ENCODE data around the gene MYO15A. TPM values are rescaled to one million over a fixed set of nuclear protein-coding genes. Genes with fewer than 3 reads are reported as not detected.

Gene MYO15A
- total RNA-seq, 1 donor from 2014 or later: 0.68 TPM

GRCh38 chr17:18105027-18105426 lies 3.5 kb upstream of the MYO15A start:
- intact Hi-C loops (cut with micrococcal nuclease): no loop called here

DNA sequence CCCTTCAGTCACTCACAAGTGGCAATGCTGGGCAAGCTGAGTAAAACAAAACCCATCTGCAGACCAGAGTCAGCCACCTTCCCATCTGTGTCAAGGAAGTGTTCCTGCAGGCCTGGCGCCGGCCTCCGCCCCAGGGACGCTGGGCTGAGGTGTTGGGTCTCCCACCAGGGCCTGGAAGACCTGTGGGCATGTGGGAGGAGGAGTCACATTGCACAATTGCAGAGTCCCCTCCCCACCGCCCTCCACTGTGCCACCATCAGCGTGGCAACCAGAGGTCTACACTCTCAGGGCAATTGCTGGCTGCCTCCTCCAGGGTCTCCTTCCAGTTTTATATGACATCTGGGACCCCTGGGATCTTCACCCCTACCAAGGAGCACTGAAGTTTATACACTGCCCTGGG lies 3.0 kb upstream of the MYO15A start:
- intact Hi-C loops (cut with micrococcal nuclease): no loop called here

DNA sequence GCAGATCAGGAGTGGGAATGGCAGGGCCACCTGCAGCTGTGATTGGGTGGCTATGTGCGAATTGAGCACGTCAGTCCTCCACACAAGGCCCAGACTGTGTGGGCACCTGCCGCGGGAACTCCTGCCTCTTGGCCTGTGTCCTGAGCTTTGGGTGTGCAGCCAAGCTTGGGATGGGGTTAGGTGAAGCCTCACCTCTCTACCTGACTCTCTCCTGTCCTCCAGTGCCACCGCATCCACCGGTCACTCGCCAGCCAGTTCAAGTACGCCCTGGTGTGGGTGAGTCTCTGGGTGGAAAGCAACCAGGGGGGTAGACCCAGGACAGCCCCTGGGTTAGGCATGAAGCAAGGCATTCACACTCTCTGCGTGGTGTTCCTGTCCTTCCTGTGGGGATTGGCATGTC lies 2.3 kb upstream of the MYO15A start:
- intact Hi-C loops (cut with micrococcal nuclease): no loop called here

GRCh38 chr17:18107061-18107790 lies 1.3 kb upstream of the MYO15A start:
- intact Hi-C loops (cut with micrococcal nuclease): no loop called here

- intact Hi-C loops (cut with micrococcal nuclease): no loop called here
Observed at GRCh38 chr17:18107971-18108370, 585 bp upstream of the MYO15A start.

DNA sequence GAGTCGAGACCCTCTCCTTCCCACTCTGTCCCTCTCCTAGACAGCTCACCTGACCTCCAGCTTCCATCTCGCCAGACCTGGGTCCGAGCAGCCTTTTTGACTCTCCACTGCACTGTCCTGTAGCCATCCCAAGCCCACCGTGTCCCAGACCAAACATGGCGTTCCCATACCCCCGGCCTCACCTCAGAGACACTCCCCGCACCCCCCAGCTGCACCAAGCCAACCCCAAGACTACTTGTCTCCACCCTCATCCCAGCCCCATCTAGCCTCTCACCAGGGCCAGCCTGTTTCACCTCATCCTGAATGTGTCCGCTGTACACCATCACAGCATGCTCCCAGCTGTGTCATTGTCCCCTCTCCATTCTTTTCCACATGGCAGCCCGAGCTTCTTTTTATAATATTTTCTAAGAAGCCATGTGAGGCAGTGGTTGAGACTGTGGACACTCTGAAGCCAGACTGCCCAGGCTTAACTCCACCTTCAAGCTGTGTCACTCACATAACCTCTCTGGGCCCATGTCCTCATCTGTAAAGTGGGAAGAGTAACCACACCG lies 1.5 kb downstream of the MYO15A start:
- intact Hi-C loops (cut with micrococcal nuclease): no loop called here

DNA sequence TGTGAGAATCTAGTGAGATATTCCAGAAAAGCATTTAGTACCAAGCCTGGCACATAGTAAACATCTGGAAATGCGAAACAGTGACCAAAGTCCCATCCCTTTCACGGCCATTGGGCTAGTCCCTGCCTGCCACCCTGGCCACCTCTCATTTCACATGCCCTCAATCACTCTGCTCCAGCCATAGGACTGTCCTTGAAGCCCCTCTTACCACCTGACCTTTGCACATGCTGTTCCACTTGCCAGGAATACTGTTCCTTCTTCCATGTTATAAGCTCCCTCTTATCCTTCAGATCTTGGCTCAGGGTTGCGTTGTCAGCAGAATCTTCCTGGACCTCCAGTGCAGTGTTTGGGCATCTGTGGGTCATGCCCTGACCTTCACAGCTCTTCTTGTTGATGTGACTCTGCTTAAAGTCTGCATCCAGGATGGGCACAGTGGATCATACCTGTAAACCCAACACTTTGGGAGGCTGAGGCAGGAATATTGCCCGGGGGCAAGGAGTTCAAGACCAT lies 2.1 kb downstream of the MYO15A start:
- intact Hi-C loops (cut with micrococcal nuclease): no loop called here

DNA sequence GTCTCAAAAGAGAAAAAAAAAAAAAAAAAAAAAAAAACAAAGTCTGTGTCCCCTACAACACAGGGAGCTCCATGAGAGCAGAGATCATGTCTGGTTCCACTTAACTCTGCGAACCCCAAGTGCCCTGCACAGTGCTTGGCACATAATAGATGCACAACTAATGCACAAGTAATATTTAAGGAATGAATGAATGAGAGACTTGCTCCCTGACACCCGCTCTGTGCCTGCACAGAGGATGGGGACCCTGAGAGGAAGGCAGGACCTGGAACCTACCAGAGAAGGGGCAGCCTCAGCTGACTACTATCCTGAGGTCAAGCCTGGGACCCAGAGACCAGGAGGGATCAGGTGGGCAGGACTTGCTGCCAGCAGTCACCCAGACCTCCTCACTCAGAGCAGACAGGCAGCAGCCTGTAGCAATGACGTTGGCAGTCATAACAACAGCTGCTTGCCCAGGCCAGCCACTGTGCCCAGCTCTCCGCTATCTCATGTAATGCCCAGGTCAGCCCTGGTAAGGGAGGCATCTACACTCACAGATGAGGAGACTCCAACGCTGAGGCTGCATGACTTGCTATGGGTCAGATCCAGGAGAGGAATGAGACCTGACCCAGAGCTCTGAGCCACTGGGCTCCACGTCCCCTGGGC lies 2.9 kb downstream of the MYO15A start:
- intact Hi-C loops (cut with micrococcal nuclease): no loop called here

- intact Hi-C loops (cut with micrococcal nuclease): no loop called here
Observed at GRCh38 chr17:18115517-18115916, 7.0 kb downstream of the MYO15A start.

GRCh38 chr17:18116078-18116477 lies 7.5 kb downstream of the MYO15A start:
- intact Hi-C loops (cut with micrococcal nuclease): no loop called here

DNA sequence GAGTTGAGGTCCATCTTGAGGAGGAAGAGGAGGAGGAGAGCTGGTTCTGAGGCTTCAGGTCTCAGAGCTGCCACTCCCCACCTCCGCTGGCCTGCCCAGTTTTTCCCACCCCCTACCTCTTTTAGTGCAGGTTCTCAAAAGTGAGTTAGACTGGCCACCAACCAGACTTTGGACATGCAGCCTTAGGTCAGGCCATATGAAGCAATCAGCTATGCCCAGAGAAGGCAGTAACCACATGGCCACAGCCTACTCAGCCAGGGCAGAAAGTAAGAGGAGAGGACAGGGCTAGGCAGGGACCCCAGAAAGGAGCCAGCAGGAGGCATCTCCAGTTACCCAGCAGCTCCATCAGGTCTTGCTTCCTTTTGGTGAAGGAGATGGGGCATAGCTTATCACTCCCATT lies 9.0 kb downstream of the MYO15A start:
- intact Hi-C loops (cut with micrococcal nuclease): no loop called here

GRCh38 chr17:18117982-18118975 lies 9.7 kb downstream of the MYO15A start:
- intact Hi-C loops (cut with micrococcal nuclease): no loop called here

- intact Hi-C loops (cut with micrococcal nuclease): no loop called here
Observed at GRCh38 chr17:18119166-18119745, 10.7 kb downstream of the MYO15A start.

GRCh38 chr17:18119938-18120337 lies 11.4 kb downstream of the MYO15A start:
- intact Hi-C loops (cut with micrococcal nuclease): no loop called here

DNA sequence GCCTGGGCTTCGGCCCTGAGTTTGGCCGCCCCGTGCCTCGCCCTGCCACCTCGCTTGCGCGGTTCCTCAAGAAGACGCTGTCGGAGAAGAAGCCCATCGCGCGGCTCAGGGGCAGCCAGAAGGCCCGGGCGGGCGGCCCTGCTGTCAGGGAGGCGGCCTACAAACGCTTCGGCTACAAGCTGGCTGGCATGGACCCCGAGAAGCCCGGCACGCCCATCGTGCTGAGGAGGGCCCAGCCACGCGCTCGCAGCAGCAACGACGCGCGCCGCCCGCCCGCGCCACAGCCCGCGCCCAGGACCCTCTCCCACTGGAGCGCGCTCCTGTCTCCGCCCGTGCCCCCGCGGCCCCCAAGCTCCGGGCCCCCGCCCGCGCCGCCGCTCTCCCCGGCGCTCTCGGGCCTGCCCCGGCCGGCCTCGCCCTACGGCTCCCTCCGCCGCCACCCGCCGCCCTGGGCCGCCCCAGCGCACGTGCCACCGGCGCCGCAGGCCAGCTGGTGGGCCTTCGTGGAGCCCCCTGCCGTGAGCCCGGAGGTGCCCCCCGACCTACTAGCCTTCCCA lies 12.0 kb downstream of the MYO15A start:
- intact Hi-C loops (cut with micrococcal nuclease): no loop called here

- intact Hi-C loops (cut with micrococcal nuclease): no loop called here
Observed at GRCh38 chr17:18121144-18121910, 12.8 kb downstream of the MYO15A start.

DNA sequence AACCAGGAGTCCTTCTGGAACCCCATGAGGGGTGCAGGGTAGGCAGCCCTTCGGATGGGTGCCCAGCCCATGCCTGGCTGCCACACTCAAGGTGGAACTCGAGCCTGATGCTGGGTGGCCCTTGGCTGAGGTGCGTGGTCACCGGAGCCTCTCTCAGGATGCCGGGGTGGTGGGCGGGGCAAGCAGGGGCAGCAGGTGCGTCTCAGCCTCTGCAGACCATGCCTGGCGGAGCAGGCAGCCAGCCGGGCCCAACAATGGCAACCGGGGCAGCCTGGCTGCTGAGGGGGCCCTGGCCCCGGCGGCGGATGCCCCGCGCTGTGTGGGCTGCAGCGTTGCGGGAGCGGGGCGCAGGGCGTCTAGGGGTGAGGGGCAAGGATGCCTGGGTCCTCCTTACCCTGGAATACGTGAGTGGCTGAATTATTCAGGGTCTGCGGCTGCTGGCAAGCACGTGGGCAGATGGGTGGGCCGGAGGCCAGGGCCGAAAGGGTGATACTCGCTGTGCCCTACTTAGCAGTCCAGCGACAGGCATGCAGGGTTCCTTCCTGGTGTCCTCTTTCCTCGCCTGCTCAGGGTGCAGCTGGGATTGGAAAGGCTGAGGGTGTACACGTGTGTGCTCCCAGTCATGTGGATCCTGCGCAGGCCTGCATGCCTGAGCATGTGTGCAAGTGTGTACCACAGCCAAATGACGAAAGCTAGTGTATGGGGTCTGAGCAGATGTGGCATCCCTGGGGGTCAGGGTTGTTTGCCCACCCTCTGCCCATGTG lies 14.6 kb downstream of the MYO15A start:
- intact Hi-C loops (cut with micrococcal nuclease): no loop called here

DNA sequence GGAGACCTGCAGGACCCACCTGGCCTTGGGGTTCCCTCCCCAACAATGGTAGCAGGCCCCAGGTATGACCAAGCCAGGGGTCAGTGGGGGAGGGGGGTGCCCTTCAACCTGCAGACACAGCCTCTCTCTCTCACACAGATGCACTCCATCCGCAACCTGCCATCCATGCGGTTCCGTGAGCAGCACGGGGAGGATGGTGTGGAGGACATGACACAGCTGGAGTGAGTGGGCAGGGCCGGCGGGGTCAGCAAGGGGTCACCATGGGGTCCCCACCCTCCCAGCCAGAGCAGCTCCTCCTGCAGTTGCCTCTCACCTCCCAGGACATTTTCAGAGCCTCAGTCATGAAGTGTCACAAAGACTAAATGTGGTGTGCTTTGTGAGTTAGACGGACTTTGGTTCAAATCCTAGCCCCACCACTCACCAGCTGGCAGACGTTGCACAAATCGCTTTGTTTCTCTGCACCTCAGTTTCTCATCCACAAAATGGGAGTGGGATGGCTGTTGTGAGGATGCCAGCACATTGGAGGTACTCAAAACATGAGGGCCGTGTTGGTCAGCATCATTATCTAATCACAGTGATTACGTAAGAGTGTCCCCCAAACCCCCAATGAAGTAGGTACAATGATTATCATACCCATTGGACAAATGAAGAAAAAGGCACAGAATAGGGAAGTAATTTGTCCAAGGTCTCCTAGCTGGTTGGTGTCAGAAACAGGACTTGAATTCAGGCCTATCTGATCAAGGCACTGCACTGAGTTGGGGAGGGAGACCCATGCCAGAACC lies 16.0 kb downstream of the MYO15A start:
- intact Hi-C loops (cut with micrococcal nuclease): no loop called here

Measured in T-helper 2 cell treated with Interferon-gamma antibody and Interleukin-4, amounts not matched to agents 100 ng/mL and 5 ng/mL, for 36 hours (primary cell).